ENCODE measurements around the gene ALKBH4. TPM values are rescaled to one million over a fixed set of nuclear protein-coding genes. Genes with fewer than 3 reads are reported as not detected.
"Not testable (repeated sequence)": the region's sequence is repeated elsewhere in the genome, so short reads cannot be mapped to it uniquely, and the experiment has no call there.

The ALKBH4 gene, protein sequence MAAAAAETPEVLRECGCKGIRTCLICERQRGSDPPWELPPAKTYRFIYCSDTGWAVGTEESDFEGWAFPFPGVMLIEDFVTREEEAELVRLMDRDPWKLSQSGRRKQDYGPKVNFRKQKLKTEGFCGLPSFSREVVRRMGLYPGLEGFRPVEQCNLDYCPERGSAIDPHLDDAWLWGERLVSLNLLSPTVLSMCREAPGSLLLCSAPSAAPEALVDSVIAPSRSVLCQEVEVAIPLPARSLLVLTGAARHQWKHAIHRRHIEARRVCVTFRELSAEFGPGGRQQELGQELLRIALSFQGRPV
- 4.3 and 5.6 TPM in 2 replicates for polyA plus RNA-seq (2011; rRNA removed)
- 1.9 and 3.4 TPM in 2 replicates for polyA minus RNA-seq (2011; rRNA and poly(A)+ RNA removed)

DNA sequence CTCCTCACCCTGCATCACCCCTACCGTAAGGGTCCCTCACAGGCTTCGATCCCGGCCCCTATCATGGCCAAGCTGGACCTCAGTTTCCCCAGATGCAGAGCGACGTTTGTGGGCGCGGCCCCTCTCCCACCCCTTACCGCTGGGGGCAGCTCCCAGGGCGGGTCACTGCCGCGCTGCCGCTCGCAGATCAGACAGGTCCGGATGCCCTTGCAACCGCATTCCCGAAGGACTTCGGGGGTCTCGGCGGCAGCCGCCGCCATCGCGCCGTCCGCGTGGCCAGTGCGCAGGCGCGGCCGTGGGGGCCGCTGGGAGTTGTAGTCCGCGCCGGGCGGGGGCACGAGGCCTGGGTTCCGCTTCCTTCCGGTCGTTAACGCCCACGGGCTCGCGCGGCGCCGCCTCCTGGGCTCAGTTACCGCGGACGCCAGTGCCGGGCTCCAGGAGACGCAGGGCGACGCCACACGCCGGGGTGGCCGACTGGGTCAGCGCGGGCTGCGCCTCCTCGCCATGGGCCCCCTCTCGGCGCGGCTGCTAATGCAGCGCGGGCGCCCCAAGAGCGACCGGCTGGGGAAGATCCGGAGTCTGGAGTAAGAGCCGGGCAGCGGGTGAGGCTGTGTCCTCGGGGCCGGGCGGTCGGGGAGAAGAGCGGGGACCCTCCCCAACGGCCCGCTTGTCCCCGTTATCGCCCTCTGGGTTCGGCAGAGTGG lies at the start of gene ALKBH4, which contains the start of gene LRWD1:
Gene ALKBH4 (minus strand): TSS at position 287 of the 704 bp plus-strand sequence. CDS start 27 bp downstream, at position 260.
Gene LRWD1 (plus strand): TSS at position 408 of the 704 bp plus-strand sequence. CDS start 97 bp downstream, at position 505.
- H3K27me3 ChIP-seq (ENCODE audit: control insufficient read depth, insufficient read depth, low read length), result no peaks in the 10 kb centered on the region
- peak within 1 kb of the TSS; percentile 1 for H3K27ac ChIP-seq (ENCODE audit: low read depth, low read length)
- ChIA-PET POLR2A (interaction anchor here (0.6 kb wide), 1 partner anchor 55 kb away, joined by 5 read pairs; no protein-coding TSS in a partner anchor), CTCF (interaction anchor here (0.7 kb wide), 1 partner anchor 8 kb away, joined by 4 read pairs; no protein-coding TSS in a partner anchor)
- TF ChIP-seq, protein P1, sequence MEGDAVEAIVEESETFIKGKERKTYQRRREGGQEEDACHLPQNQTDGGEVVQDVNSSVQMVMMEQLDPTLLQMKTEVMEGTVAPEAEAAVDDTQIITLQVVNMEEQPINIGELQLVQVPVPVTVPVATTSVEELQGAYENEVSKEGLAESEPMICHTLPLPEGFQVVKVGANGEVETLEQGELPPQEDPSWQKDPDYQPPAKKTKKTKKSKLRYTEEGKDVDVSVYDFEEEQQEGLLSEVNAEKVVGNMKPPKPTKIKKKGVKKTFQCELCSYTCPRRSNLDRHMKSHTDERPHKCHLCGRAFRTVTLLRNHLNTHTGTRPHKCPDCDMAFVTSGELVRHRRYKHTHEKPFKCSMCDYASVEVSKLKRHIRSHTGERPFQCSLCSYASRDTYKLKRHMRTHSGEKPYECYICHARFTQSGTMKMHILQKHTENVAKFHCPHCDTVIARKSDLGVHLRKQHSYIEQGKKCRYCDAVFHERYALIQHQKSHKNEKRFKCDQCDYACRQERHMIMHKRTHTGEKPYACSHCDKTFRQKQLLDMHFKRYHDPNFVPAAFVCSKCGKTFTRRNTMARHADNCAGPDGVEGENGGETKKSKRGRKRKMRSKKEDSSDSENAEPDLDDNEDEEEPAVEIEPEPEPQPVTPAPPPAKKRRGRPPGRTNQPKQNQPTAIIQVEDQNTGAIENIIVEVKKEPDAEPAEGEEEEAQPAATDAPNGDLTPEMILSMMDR (IDR thresholded peaks at IDR 0.05; ENCODE audit: low read depth, low read length), result no peak
- no peaks in the 10 kb centered on the region; the same call in 1 of the 2 replicates for H3K9me3 ChIP-seq (ENCODE audit: control insufficient read depth, insufficient read depth, low read length)
- peak within 1 kb of the TSS; percentile 98 for H3K4me3 ChIP-seq (ENCODE audit: low read depth, low read length)
- DNase-seq (ENCODE audit: low read depth, low spot score), result peak; percentile 67

DNA sequence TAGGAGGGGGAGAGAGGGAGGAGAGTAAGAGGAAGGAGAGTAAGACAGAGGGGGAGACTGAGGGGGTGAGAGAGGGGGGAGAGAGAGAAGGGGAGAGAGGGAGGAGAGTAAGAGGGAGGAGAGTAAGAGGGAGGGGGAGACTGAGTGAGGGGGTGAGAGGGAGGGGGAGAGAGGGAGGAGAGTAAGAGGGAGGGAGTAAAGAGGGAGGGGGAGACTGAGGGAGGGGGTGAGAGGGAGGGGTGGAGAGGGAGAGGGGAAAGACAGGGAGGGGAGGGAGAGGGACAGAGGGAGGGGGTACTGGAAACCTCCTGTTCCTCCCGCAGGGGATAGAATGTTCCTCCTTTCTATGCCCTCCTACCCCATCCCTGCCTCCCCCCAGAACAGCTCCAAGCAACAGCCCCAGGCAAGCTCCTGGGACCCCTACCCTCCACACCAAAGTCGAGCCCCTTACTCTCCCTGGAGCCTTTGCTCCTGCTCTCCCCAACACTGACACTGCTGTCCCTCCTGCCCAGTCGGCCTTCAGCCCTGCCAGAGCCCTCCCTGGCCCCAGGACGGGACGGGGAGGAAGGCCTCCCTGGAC lies 48.1 kb upstream of the ALKBH4 start:
- CTCF ChIA-PET; H3K9me3 ChIP-seq (ENCODE audit: control insufficient read depth, insufficient read depth, low read length); H3K27me3 ChIP-seq (ENCODE audit: control insufficient read depth, insufficient read depth, low read length); H3K27ac ChIP-seq (ENCODE audit: low read depth, low read length); POLR2A ChIA-PET: not testable (repeated sequence)
- peak; percentile 52 for DNase-seq (ENCODE audit: low read depth, low spot score)
- H3K4me3 ChIP-seq (ENCODE audit: low read depth, low read length), result peak overlapping the region; percentile 50

DNA sequence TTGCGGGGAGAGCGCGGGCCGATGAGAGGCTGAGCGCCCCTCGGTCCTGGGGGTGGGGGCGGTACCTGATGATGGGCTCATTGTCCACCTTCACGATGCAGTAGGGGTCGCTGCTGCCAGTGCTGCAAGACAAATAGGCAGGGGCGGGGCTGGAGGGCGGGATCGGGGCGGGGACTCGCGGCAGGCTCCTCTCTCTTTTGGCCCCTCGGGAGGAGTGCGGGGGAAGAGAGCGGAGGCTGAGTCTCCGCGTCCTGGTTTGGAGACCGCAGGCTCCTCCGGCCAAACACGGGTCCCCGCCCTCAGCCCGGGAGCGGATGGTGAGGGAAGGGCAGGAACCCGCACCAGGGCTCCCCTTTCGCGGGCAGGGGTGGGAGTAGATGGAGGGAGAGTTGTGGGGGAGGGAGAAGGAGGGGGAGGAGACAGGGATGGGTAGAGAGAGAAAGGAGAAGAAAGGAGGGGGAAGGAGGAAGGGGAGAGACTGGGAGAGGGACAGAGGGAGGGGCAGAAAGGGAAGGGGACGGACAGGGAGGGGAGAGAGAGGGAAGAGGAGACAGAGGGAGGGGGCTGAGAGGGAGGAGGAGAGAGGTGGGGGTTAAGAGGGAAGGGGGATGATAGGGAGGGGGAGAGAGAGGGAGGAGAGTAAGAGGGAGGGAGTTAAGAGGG lies 47.3 kb upstream of the ALKBH4 start:
- H3K27ac ChIP-seq (ENCODE audit: low read depth, low read length); H3K9me3 ChIP-seq (ENCODE audit: control insufficient read depth, insufficient read depth, low read length); DNase-seq (ENCODE audit: low read depth, low spot score); CTCF ChIA-PET; H3K4me3 ChIP-seq (ENCODE audit: low read depth, low read length); H3K27me3 ChIP-seq (ENCODE audit: control insufficient read depth, insufficient read depth, low read length); POLR2A ChIA-PET: not testable (repeated sequence)

DNA sequence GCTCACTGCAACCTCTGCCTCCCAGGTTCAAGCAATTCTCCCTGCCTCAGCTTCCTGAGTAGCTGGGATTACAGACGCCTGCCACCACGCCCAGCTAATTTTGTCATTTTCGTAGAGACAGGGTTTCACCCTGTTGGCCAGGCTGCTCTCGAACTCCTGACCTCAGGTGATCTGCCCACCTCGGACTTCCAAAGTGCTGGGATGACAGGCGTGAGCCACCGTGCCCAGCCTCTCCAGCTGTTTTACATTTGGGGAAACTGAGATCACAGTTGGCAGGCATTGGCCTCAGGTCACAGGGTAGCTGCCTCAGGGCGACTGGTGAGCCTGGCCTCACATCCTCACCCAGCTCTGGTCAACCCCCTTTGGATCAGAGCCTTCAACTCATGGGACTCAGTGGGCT lies 45.9 kb upstream of the ALKBH4 start:
- DNase-seq (ENCODE audit: low read depth, low spot score); H3K27me3 ChIP-seq (ENCODE audit: control insufficient read depth, insufficient read depth, low read length); CTCF ChIA-PET; POLR2A ChIA-PET; H3K27ac ChIP-seq (ENCODE audit: low read depth, low read length); H3K4me3 ChIP-seq (ENCODE audit: low read depth, low read length); H3K9me3 ChIP-seq (ENCODE audit: control insufficient read depth, insufficient read depth, low read length): not testable (repeated sequence)

DNA sequence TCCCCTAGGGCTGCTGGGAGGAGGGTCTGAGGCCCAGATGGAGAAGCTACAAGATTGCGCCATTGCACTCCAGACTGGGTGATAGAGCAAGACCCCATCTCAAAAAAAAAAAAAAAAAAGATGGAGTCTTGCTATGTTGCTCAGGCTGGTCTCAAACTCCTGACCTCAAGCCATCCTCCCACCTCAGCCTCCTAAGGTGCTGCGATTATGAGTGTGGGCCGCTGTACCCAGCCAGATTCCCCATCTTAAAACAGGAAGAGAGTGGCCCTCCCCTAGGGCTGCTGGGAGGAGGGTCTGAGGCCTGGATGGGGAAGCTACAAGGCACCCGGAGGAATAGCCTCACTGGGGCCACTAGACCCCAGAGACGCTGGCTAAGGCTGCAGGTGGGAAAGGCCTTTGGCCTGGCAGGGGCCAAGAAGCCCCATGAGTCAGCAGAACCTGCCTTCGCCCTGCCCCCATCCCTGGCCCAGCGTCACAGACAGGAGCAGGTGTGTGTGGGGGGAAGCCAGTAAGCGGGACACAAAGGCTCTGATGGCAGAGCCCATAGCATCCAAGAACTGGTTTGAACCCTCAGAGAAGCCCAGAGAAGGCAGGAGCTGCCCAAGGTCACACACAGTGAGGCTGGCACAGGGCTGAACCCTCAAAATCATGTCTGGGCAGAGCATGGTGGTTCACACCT lies 42.9 kb upstream of the ALKBH4 start:
- H3K27ac ChIP-seq (ENCODE audit: low read depth, low read length); H3K9me3 ChIP-seq (ENCODE audit: control insufficient read depth, insufficient read depth, low read length); CTCF ChIA-PET; DNase-seq (ENCODE audit: low read depth, low spot score); POLR2A ChIA-PET; H3K27me3 ChIP-seq (ENCODE audit: control insufficient read depth, insufficient read depth, low read length); H3K4me3 ChIP-seq (ENCODE audit: low read depth, low read length): not testable (repeated sequence)

DNA sequence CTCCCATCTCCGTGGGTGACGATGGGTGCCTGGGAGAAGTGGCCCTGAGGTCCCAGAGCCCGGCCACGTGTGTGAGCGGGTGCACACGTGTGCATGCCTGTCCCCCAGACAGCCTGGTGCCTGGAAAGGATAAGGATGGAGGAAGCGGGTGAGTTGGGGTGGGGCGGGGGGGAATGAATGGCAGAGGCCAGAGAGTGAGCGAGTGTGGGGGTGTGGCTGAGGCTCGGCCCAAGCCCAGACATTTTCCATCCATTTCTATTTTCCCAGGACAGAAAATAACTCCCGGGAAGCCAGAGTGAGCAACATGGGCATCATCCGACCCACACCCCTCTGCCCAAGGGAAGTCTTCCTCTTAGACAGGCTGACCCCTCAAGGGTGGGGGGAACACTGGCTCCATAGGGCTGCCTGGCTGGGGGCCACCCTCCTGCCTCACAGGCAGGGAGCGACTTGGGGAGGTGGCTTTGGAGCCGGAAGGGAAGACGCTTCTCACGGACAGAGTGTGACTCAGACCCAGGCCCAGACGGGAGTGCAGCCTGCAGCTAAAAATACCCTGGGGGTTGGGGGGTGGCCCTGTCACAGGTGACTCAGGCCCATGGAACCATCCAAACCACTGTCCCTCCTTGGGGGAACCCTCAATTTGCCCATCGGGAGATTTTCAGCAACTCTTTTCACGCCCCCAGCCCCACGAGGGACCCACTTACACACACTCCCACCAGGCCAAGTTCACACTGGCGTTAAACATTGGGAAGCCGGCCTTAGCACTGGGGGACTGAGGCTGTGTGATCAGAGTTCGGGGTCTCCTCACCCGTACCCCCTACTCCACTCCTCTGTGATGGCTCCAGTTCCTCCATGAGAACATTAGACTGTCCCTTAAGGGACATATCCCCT lies 40.9 kb upstream of the ALKBH4 start:
- H3K9me3 ChIP-seq (ENCODE audit: control insufficient read depth, insufficient read depth, low read length); H3K4me3 ChIP-seq (ENCODE audit: low read depth, low read length); H3K27me3 ChIP-seq (ENCODE audit: control insufficient read depth, insufficient read depth, low read length); DNase-seq (ENCODE audit: low read depth, low spot score); H3K27ac ChIP-seq (ENCODE audit: low read depth, low read length); POLR2A ChIA-PET; CTCF ChIA-PET: not testable (repeated sequence)

DNA sequence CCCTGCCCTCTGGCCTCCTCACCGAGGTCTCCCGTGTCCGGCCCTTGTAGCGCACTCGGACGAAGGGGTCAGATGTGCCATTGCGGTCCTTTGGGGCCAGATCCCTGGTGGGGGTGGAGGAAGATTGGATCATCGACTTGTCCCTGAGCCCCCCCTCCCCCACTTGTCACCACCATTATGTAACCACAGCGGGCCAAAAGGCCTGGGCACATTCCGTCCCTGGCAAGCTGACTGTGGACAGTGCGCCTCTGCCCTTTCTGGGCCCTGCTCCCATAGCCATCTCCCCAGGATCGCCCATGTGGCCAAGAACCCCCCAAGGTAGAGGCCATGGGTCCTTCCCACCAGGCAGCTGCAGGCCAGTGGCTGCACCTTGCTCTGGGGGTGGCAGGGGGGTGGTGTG lies 38.5 kb upstream of the ALKBH4 start:
- H3K9me3 ChIP-seq (ENCODE audit: control insufficient read depth, insufficient read depth, low read length); H3K27ac ChIP-seq (ENCODE audit: low read depth, low read length); POLR2A ChIA-PET; CTCF ChIA-PET; DNase-seq (ENCODE audit: low read depth, low spot score); H3K4me3 ChIP-seq (ENCODE audit: low read depth, low read length); H3K27me3 ChIP-seq (ENCODE audit: control insufficient read depth, insufficient read depth, low read length): not testable (repeated sequence)

DNA sequence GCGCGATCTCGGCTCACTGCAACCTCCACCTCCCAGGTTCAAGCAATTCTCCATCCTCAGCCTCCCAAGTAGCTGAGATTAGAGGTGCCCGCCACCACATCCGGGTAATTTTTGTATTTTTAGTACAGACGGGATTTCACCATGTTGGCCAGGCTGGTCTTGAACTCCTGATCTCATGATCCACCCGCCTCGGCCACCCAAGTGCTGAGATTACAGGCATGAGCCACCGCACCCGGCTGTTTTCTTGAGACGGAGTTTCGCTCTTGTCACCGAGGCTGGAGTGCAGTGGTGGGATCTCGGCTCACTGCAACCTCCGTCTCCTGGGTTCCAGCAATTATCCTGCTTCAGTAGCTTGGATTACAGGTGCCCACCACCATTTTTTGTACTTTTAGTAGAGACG lies 33.7 kb upstream of the ALKBH4 start:
- H3K27me3 ChIP-seq (ENCODE audit: control insufficient read depth, insufficient read depth, low read length); POLR2A ChIA-PET; H3K27ac ChIP-seq (ENCODE audit: low read depth, low read length); CTCF ChIA-PET; H3K4me3 ChIP-seq (ENCODE audit: low read depth, low read length); H3K9me3 ChIP-seq (ENCODE audit: control insufficient read depth, insufficient read depth, low read length); DNase-seq (ENCODE audit: low read depth, low spot score): not testable (repeated sequence)

DNA sequence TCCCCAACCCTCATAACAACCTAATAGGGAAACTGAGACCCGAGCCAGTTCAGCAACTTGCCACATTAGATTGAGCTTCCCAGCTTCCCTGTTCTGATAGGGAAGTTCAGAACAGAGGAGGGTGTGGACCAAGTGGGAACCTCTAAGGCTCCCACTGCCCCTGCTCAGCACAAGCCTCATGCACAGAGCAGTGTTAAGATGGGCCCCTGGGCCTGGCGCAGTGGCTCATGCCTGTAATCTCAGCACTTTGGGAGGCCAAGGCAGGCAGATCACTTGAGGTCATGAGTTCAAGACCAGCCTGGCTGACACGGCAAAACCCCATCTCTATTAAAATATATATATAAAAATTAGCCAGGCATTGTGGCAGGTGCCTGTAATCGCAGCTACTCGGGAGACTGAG lies 32.6 kb upstream of the ALKBH4 start:
- H3K9me3 ChIP-seq (ENCODE audit: control insufficient read depth, insufficient read depth, low read length); DNase-seq (ENCODE audit: low read depth, low spot score); CTCF ChIA-PET; POLR2A ChIA-PET; H3K27ac ChIP-seq (ENCODE audit: low read depth, low read length); H3K4me3 ChIP-seq (ENCODE audit: low read depth, low read length); H3K27me3 ChIP-seq (ENCODE audit: control insufficient read depth, insufficient read depth, low read length): not testable (repeated sequence)
